Astrocyte (in vitro differentiated cells and primary cell): ENCODE results near the gene DIO3. TPM values are rescaled to one million over a fixed set of nuclear protein-coding genes. Genes with fewer than 3 reads are reported as not detected.

Experiments
- DNase-seq: peaks from one replicate; pipeline ENCODE4 v3.0.0-alpha.2; 2010; ENCODE audit warnings: low read depth
- FAIRE-seq: peaks from 2 replicates; lab custom pipeline; 2011; peaks lifted over from hg19 to GRCh38; lab: Jason Lieb, UNC
- H2AFZ ChIP-seq: 2 replicates; pipeline ENCODE4 v1.6.0; 2012; ENCODE audit warnings: low read depth, low read length, inconsistent platforms
- H3K27ac ChIP-seq: 2 replicates; pipeline ENCODE4 v1.5.1; 2011; ENCODE audit warnings: low read depth, low read length, inconsistent platforms
- H3K27me3 ChIP-seq: 2 replicates; pipeline ENCODE4 v1.6.0; 2011; ENCODE audit warnings: low read length, inconsistent platforms; ENCODE audit not compliant: insufficient read depth
- H3K36me3 ChIP-seq: 2 replicates; pipeline ENCODE4 v1.5.1; 2011; ENCODE audit warnings: low read length, inconsistent platforms; ENCODE audit not compliant: insufficient read depth
- H3K4me1 ChIP-seq: 2 replicates; pipeline ENCODE4 v1.5.1; 2011; ENCODE audit warnings: low read length, inconsistent platforms; ENCODE audit not compliant: insufficient read depth
- H3K4me2 ChIP-seq: 2 replicates; pipeline ENCODE4 v1.6.0; 2012; ENCODE audit warnings: low read length, inconsistent platforms
- H3K4me3 ChIP-seq: 2 replicates; pipeline ENCODE4 v1.5.1; 2011; ENCODE audit warnings: low read depth, mild to moderate bottlenecking, low read length, inconsistent platforms; ENCODE audit not compliant: insufficient read depth
- H3K79me2 ChIP-seq: 2 replicates; pipeline ENCODE4 v1.6.0; 2012; ENCODE audit warnings: mild to moderate bottlenecking, low read length, inconsistent platforms; ENCODE audit not compliant: insufficient read depth
- H3K9ac ChIP-seq: 2 replicates; pipeline ENCODE4 v1.6.0; 2012; ENCODE audit warnings: mild to moderate bottlenecking, low read length, inconsistent platforms
- H3K9me3 ChIP-seq: 2 replicates; pipeline ENCODE4 v1.5.1; 2012; ENCODE audit warnings: low read depth, mild to moderate bottlenecking, low read length, inconsistent platforms; ENCODE audit not compliant: insufficient read depth
- H4K20me1 ChIP-seq: 2 replicates; pipeline ENCODE4 v1.6.0; 2012; ENCODE audit warnings: low read length, inconsistent platforms; ENCODE audit not compliant: insufficient read depth
- H3K27ac Mint-ChIP-seq: one replicate; pipeline ENCODE4 v1.8.0; 2021; ENCODE audit warnings: mild to moderate bottlenecking, mixed read lengths; ENCODE audit not compliant: unreplicated experiment
- H3K27me3 Mint-ChIP-seq: one replicate; pipeline ENCODE4 v1.8.0; 2021; ENCODE audit warnings: low read depth, mixed read lengths; ENCODE audit not compliant: unreplicated experiment
- H3K36me3 Mint-ChIP-seq: one replicate; pipeline ENCODE4 v1.8.0; 2021; ENCODE audit warnings: low read depth, mixed read lengths; ENCODE audit not compliant: unreplicated experiment
- H3K4me1 Mint-ChIP-seq: one replicate; pipeline ENCODE4 v1.8.0; 2021; ENCODE audit warnings: low read depth, mixed read lengths; ENCODE audit not compliant: unreplicated experiment
- H3K4me3 Mint-ChIP-seq: one replicate; pipeline ENCODE4 v1.8.0; 2021; ENCODE audit warnings: mild to moderate bottlenecking, moderate library complexity, mixed read lengths; ENCODE audit not compliant: unreplicated experiment
- H3K9me3 Mint-ChIP-seq: one replicate; pipeline ENCODE4 v1.8.0; 2021; ENCODE audit warnings: mild to moderate bottlenecking, mixed read lengths; ENCODE audit not compliant: unreplicated experiment
- CTCF ChIP-seq: IDR thresholded peaks from 2 replicates; pipeline ENCODE4 v1.5.1; 2011; ENCODE audit warnings: low read depth, mild to moderate bottlenecking, inconsistent platforms, low read length, moderate library complexity; ENCODE audit not compliant: insufficient read depth
- EZH2 ChIP-seq: IDR thresholded peaks from 2 replicates; pipeline ENCODE4 v1.6.1; 2012; ENCODE audit warnings: mild to moderate bottlenecking, low read length, inconsistent platforms; ENCODE audit not compliant: insufficient read depth
- total RNA-seq: library from RNA; stranded (reverse); gene quantifications from 2 replicates; pipeline ENCODE4 v1.2.1, GENCODE V29; 2021

The DIO3 gene
- total RNA-seq, 1 donor from 2014 or later = 0.79 TPM

GRCh38 chr14:101577221-101577909 lies 16.1 kb downstream of the DIO3 start:
- Mint-ChIP-seq H3K4me1 (no peaks in the 10 kb centered on the region), H3K9me3 (no peaks in the 10 kb centered on the region), H3K27me3 (peaks cover 72% of the 10 kb centered on the region), H3K27ac (no peak overlapping the region), H3K4me3 (no peak overlapping the region), H3K36me3 (no peaks in the 10 kb centered on the region)
- Histone ChIP-seq H3K4me3 (no peak overlapping the region), H3K4me2 (no peak overlapping the region), H3K27ac (no peak overlapping the region), H3K4me1 (no peaks in the 10 kb centered on the region), H3K79me2 (no peaks in the 10 kb centered on the region), H2AFZ (no peak overlapping the region), H3K9ac (no peak overlapping the region), H4K20me1 (no peaks in the 10 kb centered on the region), H3K27me3 (peaks cover 3% of the 10 kb centered on the region), H3K9me3 (no peaks in the 10 kb centered on the region), H3K36me3 (no peaks in the 10 kb centered on the region)
- no peak for TF ChIP-seq EZH2
- no peak for TF ChIP-seq CTCF
- FAIRE-seq (no peak), DNase-seq (no peak)

- Histone ChIP-seq H3K36me3 (no peaks in the 10 kb centered on the region), H3K9ac (no peak overlapping the region), H4K20me1 (no peaks in the 10 kb centered on the region), H3K4me3 (no peak overlapping the region), H2AFZ (no peak overlapping the region), H3K9me3 (no peaks in the 10 kb centered on the region), H3K4me2 (no peak overlapping the region), H3K4me1 (no peaks in the 10 kb centered on the region), H3K27ac (no peak overlapping the region), H3K79me2 (no peaks in the 10 kb centered on the region), H3K27me3 (no peaks in the 10 kb centered on the region)
- DNase-seq (no peak), FAIRE-seq (no peak)
- H3K36me3 Mint-ChIP-seq = no peaks in the 10 kb centered on the region
- H3K9me3 Mint-ChIP-seq = no peaks in the 10 kb centered on the region
- H3K27me3 Mint-ChIP-seq = peaks cover 66% of the 10 kb centered on the region
- no peak overlapping the region for H3K4me3 Mint-ChIP-seq
- TF ChIP-seq EZH2 (no peak), CTCF (no peak)
- H3K4me1 Mint-ChIP-seq = no peaks in the 10 kb centered on the region
- no peak overlapping the region for H3K27ac Mint-ChIP-seq
Observed at GRCh38 chr14:101578489-101578888, 17.2 kb downstream of the DIO3 start.

GRCh38 chr14:101579372-101580080 lies 18.2 kb downstream of the DIO3 start:
- no peaks in the 10 kb centered on the region for H3K4me1 Mint-ChIP-seq
- no peak overlapping the region for H3K27ac Mint-ChIP-seq
- no peak for FAIRE-seq

More at GRCh38 chr14:101579372-101580080, 18.2 kb downstream of the DIO3 start:
- Histone ChIP-seq H3K9me3 (no peaks in the 10 kb centered on the region), H3K4me1 (no peaks in the 10 kb centered on the region), H3K27me3 (no peaks in the 10 kb centered on the region), H4K20me1 (no peaks in the 10 kb centered on the region), H3K79me2 (no peaks in the 10 kb centered on the region), H3K27ac (no peak overlapping the region), H3K4me3 (no peak overlapping the region), H3K9ac (no peak overlapping the region), H3K36me3 (no peaks in the 10 kb centered on the region), H2AFZ (no peak overlapping the region), H3K4me2 (no peak overlapping the region)
- Mint-ChIP-seq H3K27me3 (peaks cover 57% of the 10 kb centered on the region), H3K4me3 (no peak overlapping the region), H3K36me3 (no peaks in the 10 kb centered on the region), H3K9me3 (no peaks in the 10 kb centered on the region)
- no peak for DNase-seq
- TF ChIP-seq EZH2 = no peak
- no peak for TF ChIP-seq CTCF
